IMR-90 (cell line): ENCODE results near the gene KBTBD8. TPM values are rescaled to one million over a fixed set of nuclear protein-coding genes. Genes with fewer than 3 reads are reported as not detected.

Source experiments
- ATAC-seq: fragments of 200-7000 bp; cut with Tn5 transposase; 2 replicates; pipeline ENCODE4 v1.9.1; 2020; ENCODE audit warnings: low read depth, mild to moderate bottlenecking, moderate library complexity
- BruUV-seq: library from RNA; stranded (reverse); fragments of 400-500 nt; replicated peaks from 2 replicates; lab custom pipeline; 2021; lab: Mats Ljungman, UMichigan
- CTCF ChIA-PET: fragments of 300-600 bp; formaldehyde crosslinking; extraction: SDS; loops from one replicate; lab custom pipeline; 2021; ENCODE audit warnings: antibody characterized with exemption; lab: Yijun Ruan, JAX
- POLR2A ChIA-PET: fragments of 300-600 bp; sonication (Branson Sonifier 250); formaldehyde crosslinking; loops from one replicate; lab custom pipeline; 2022; ENCODE audit warnings: antibody characterized with exemption; ENCODE audit not compliant: unreplicated experiment; lab: Charles Lee
- DNase-seq: peaks from one replicate; pipeline ENCODE4 v3.0.0; 2013
- H2AFZ ChIP-seq: replicated peaks from 2 replicates; pipeline ENCODE3; 2013; ENCODE audit warnings: low read length, mild to moderate bottlenecking; ENCODE audit not compliant: poor library complexity
- H2AK5ac ChIP-seq: 2 replicates; pipeline ENCODE4 v1.6.1; 2013; ENCODE audit warnings: low read depth, low read length, inconsistent platforms
- H2AK9ac ChIP-seq: replicated peaks from 2 replicates; pipeline ENCODE3; 2013; ENCODE audit warnings: mild to moderate bottlenecking, low read depth, low read length, moderate library complexity; ENCODE audit not compliant: poor library complexity
- H2BK120ac ChIP-seq: 2 replicates; pipeline ENCODE4 v1.6.1; 2013; ENCODE audit warnings: low read depth, low read length, inconsistent platforms
- H2BK15ac ChIP-seq: 3 replicates; pipeline ENCODE4 v1.6.1; 2013; ENCODE audit warnings: low read depth, low read length, inconsistent platforms
- H2BK20ac ChIP-seq: 2 replicates; pipeline ENCODE4 v1.6.1; 2013; ENCODE audit warnings: low read depth, mild to moderate bottlenecking, inconsistent platforms, low read length, moderate library complexity
- H2BK5ac ChIP-seq: 2 replicates; pipeline ENCODE4 v1.6.1; 2013; ENCODE audit warnings: mild to moderate bottlenecking, low read depth, low read length, inconsistent platforms; ENCODE audit not compliant: poor library complexity, severe bottlenecking
- H3K14ac ChIP-seq: replicated peaks from 2 replicates; pipeline ENCODE4 v1.6.1; 2013; ENCODE audit warnings: low read depth, low read length, inconsistent platforms
- H3K18ac ChIP-seq: 2 replicates; pipeline ENCODE4 v1.6.1; 2013; ENCODE audit warnings: low read depth, low read length, control low read depth
- H3K23ac ChIP-seq: 2 replicates; pipeline ENCODE4 v1.6.1; 2013; ENCODE audit warnings: low read depth, low read length, inconsistent platforms
- H3K27ac ChIP-seq: 2 replicates; pipeline ENCODE4 v1.5.1; 2013; ENCODE audit warnings: mild to moderate bottlenecking, control low read depth, low read length; ENCODE audit not compliant: insufficient read depth
- H3K27me3 ChIP-seq: 2 replicates; pipeline ENCODE4 v1.6.1; 2013; ENCODE audit warnings: low read length; ENCODE audit not compliant: control insufficient read depth, insufficient read depth
- H3K36me3 ChIP-seq: 2 replicates; pipeline ENCODE4 v1.6.1; 2013; ENCODE audit warnings: low read length, mixed read lengths; ENCODE audit not compliant: control insufficient read depth, insufficient read depth
- H3K4ac ChIP-seq: 2 replicates; pipeline ENCODE4 v1.6.1; 2013; ENCODE audit warnings: low read depth, low read length, inconsistent platforms
- H3K4me1 ChIP-seq: 2 replicates; pipeline ENCODE4 v1.6.1; 2013; ENCODE audit warnings: low read length, mixed read lengths; ENCODE audit not compliant: control insufficient read depth, insufficient read depth
- H3K4me2 ChIP-seq: 2 replicates; pipeline ENCODE4 v1.6.1; 2013; ENCODE audit warnings: low read depth, mild to moderate bottlenecking, control low read depth, low read length, moderate library complexity
- H3K4me3 ChIP-seq: 2 replicates; pipeline ENCODE4 v1.5.1; 2013; ENCODE audit warnings: low read depth, mild to moderate bottlenecking, control low read depth, low read length, moderate library complexity; ENCODE audit not compliant: insufficient read depth
- H3K56ac ChIP-seq: 2 replicates; pipeline ENCODE4 v1.6.1; 2013; ENCODE audit warnings: low read length, inconsistent platforms; ENCODE audit not compliant: insufficient read depth; ENCODE audit errors: extremely low read depth
- H3K79me1 ChIP-seq, 2 experiments: 2 replicates each; pipeline ENCODE4 v1.6.1; 2013; ENCODE audit warnings: low read length in 2 of 2, inconsistent platforms in 1 of 2, low read depth in 1 of 2
- H3K9ac ChIP-seq: 2 replicates; pipeline ENCODE4 v1.6.1; 2013; ENCODE audit warnings: low read depth, low read length, control low read depth
- H3K9me1 ChIP-seq: 2 replicates; pipeline ENCODE4 v1.6.1; 2013; ENCODE audit warnings: low read length, inconsistent platforms; ENCODE audit not compliant: insufficient read depth
- H3K9me3 ChIP-seq: 2 replicates; pipeline ENCODE4 v1.6.1; 2013; ENCODE audit warnings: low read length; ENCODE audit not compliant: control insufficient read depth, insufficient read depth
- H4K20me1 ChIP-seq: 2 replicates; pipeline ENCODE4 v1.6.1; 2013; ENCODE audit warnings: low read length, inconsistent platforms; ENCODE audit not compliant: insufficient read depth
- H4K5ac ChIP-seq: 2 replicates; pipeline ENCODE4 v1.6.1; 2013; ENCODE audit warnings: mild to moderate bottlenecking, low read depth, low read length, control low read depth
- H4K8ac ChIP-seq, 2 experiments: 2 replicates each; pipeline ENCODE4 v1.6.1; 2013; ENCODE audit warnings: low read depth in 2 of 2, low read length in 2 of 2, control low read depth in 1 of 2, inconsistent platforms in 1 of 2
- H4K91ac ChIP-seq: 2 replicates; pipeline ENCODE4 v1.6.1; 2013; ENCODE audit warnings: low read depth, low read length, inconsistent platforms; ENCODE audit not compliant: insufficient read depth
- CEBPB ChIP-seq: IDR thresholded peaks from 2 replicates; pipeline ENCODE4 v1.6.1; 2012; ENCODE audit warnings: low read depth, low read length, improper control_type of control experiment
- CHD1 ChIP-seq: IDR thresholded peaks from 2 replicates; pipeline ENCODE4 v1.6.1; 2012; ENCODE audit warnings: low read depth, low read length, improper control_type of control experiment
- ELK1 ChIP-seq: fragments of 150-350 bp; IDR thresholded peaks from 2 replicates; pipeline ENCODE4 v1.6.1; 2016; ENCODE audit warnings: low read depth, mild to moderate bottlenecking, low read length, moderate library complexity, borderline replicate concordance
- NFE2L2 ChIP-seq: fragments of 150-350 bp; IDR thresholded peaks from 2 replicates; pipeline ENCODE4 v1.6.1; 2016; ENCODE audit warnings: low read depth, mild to moderate bottlenecking, low read length
- SMC3 ChIP-seq: fragments of 150-350 bp; IDR thresholded peaks from 2 replicates; pipeline ENCODE4 v1.6.1; 2016; ENCODE audit warnings: low read depth, mild to moderate bottlenecking, antibody characterized with exemption, low read length, moderate library complexity
- USF2 ChIP-seq: fragments of 150-350 bp; IDR thresholded peaks from 2 replicates; pipeline ENCODE4 v1.6.1; 2017; ENCODE audit warnings: mild to moderate bottlenecking, antibody characterized with exemption, low read length, low read depth
- WGBS, 2 experiments: methylation state at CpG; one replicate each; pipeline versions ENCODE4 v1.1.5 to v1.1.7; 2013; ENCODE audit warnings: missing lambda C conversion rate in 2 of 2; ENCODE audit not compliant: insufficient read length in 1 of 2; ENCODE audit errors: extremely low coverage in 2 of 2; 5-methylcytosine and 5-hydroxymethylcytosine counted together
- dilution Hi-C: fragments of 300-500 bp; cut with HindIII; formaldehyde crosslinking; loops from one replicate; pipeline ENCODE4 v1.14.3; 2018; ENCODE audit warnings: low sequenced_read_pairs; ENCODE audit not compliant: unreplicated experiment
- in situ Hi-C: fragments of 300-500 bp; cut with MboI; formaldehyde crosslinking; loops from 3 replicates; pipeline ENCODE4 v1.14.3; 2019; ENCODE audit warnings: low sequenced_read_pairs, inconsistent platforms, mixed read lengths
- intact Hi-C: fragments of 100-400 bp; cut with micrococcal nuclease; formaldehyde crosslinking; loops from 2 replicates; pipeline ENCODE4 v1.10.0; 2022
- polyA plus RNA-seq, 3 experiments: library from polyadenylated mRNA; depleted of rRNA; stranded (reverse); fragments of >200 nt; gene quantifications; 2 replicates each; pipeline ENCODE4 v1.2.3, GENCODE V29; 2012; ENCODE audit warnings: low replicate concordance in 1 of 3
- total RNA-seq: library from RNA; depleted of rRNA; stranded (reverse); fragments of >200 nt; gene quantifications from 2 replicates; pipeline ENCODE4 v1.2.3, GENCODE V29; 2012

Gene KBTBD8
- total and polyA plus RNA-seq, 2 of the 4 experiments (the other 2 are of a cell fraction), result 1.5 to 8.6 TPM

DNA sequence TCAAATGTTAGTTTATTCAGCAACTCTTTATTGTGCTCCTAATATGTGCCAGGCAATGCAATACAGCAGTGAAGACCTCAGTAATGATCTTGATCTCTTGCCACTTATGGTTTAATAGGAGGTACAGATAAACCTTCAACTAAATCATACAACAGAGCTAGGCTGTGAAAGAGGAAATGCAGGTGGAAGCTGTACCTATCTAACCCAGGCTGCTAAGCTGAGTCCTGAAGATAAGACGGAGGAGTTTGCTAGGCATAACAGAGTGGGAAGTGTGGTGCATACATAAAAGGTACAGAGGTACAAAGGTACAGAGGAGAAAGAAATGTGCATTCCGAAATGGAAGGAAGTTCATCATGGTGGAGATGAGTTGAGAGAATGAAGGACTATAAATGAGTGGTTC, 35.0 kb downstream of the KBTBD8 start:
- H2AK5ac ChIP-seq, result no peak overlapping the region
- POLR2A ChIA-PET, result no interaction called here
- BruUV-seq, result no TSS peak

More for the DNA sequence above, 35.0 kb downstream of the KBTBD8 start:
- H3K14ac ChIP-seq, result no peak overlapping the region
- H3K23ac ChIP-seq, result no peak overlapping the region
- no peaks in the 10 kb centered on the region for H4K20me1 ChIP-seq
- no peak overlapping the region for H4K5ac ChIP-seq
- WGBS, 2 experiments, result 38% methylated on average over 2 of the region's 2 CpGs; no CpG with 5 or more reads in 1 of the 2 experiments
- intact Hi-C loops (no loop called here), dilution Hi-C loops (no loop called here), in situ Hi-C loops (loop anchor here (10.0 kb wide), 1 partner anchor 58 kb away; no protein-coding TSS in a partner anchor)
- TF ChIP-seq ELK1 (no peak), NFE2L2 (no peak), CHD1 (no peak), CEBPB (no peak), USF2 (no peak), SMC3 (no peak)
- H3K18ac ChIP-seq, result no peak overlapping the region
- no peak overlapping the region for H3K9ac ChIP-seq
- H2AFZ ChIP-seq, result no peak overlapping the region
- H3K4me1 ChIP-seq, result no peaks in the 10 kb centered on the region
- H4K91ac ChIP-seq, result no peak overlapping the region
- no peak overlapping the region for H3K27ac ChIP-seq
- no peak for ATAC-seq
- no peak overlapping the region for H3K4me2 ChIP-seq
- H2BK15ac ChIP-seq, result no peak overlapping the region
- H3K4ac ChIP-seq, result no peak overlapping the region
- H3K9me3 ChIP-seq, result no peaks in the 10 kb centered on the region
- no peak overlapping the region for H2BK20ac ChIP-seq
- no peaks in the 10 kb centered on the region for H3K36me3 ChIP-seq
- CTCF ChIA-PET, result no interaction called here
- H3K27me3 ChIP-seq, result no peaks in the 10 kb centered on the region; the same call in 1 of the 2 replicates
- no peak overlapping the region for H3K56ac ChIP-seq
- H2AK9ac ChIP-seq, result no peak overlapping the region
- DNase-seq, result no peak
- H3K4me3 ChIP-seq, result no peak overlapping the region
- no peaks in the 10 kb centered on the region for H3K9me1 ChIP-seq
- no peak overlapping the region for H4K8ac ChIP-seq
- no peaks in the 10 kb centered on the region for H3K79me1 ChIP-seq
- H2BK5ac ChIP-seq, result no peak overlapping the region
- H2BK120ac ChIP-seq, result no peak overlapping the region
